Urinary bladder (tissue), 4 donors: ENCODE measurements around the gene PLA1A. TPM values are rescaled to one million over a fixed set of nuclear protein-coding genes. Genes with fewer than 3 reads are reported as not detected.
A peak's percentile ranks its signal among the peaks of the same experiment; 100 is the strongest.
"Not testable (repeated sequence)": the region's sequence is repeated elsewhere in the genome, so short reads cannot be mapped to it uniquely, and the experiment has no call there.

Experiments used
- DNase-seq: peaks from one replicate; pipeline ENCODE4 v3.0.0-alpha.2; 2015; ENCODE audit errors: extremely low spot score
- H3K27ac ChIP-seq: one replicate; pipeline ENCODE4 v1.5.1; 2013; ENCODE audit warnings: low read depth, mild to moderate bottlenecking, moderate library complexity
- H3K36me3 ChIP-seq: one replicate; pipeline ENCODE4 v1.6.1; 2013; ENCODE audit warnings: mild to moderate bottlenecking, moderate library complexity; ENCODE audit not compliant: insufficient read depth
- H3K4me1 ChIP-seq: one replicate; pipeline ENCODE4 v1.6.1; 2013; ENCODE audit warnings: mild to moderate bottlenecking, moderate library complexity; ENCODE audit not compliant: insufficient read depth
- H3K4me3 ChIP-seq: one replicate; pipeline ENCODE4 v1.5.1; 2013; ENCODE audit warnings: low read depth, low read length
- WGBS: extraction: QIAGEN DNeasy Blood & Tissue Kit; methylation state at CpG from one replicate; pipeline ENCODE4 v1.1.7; 2013; 5-methylcytosine and 5-hydroxymethylcytosine counted together
- polyA plus RNA-seq: library from polyadenylated mRNA; stranded (reverse); fragments of 200-250 nt; gene quantifications from one replicate; pipeline ENCODE4 v1.2.3, GENCODE V29; 2013
- total RNA-seq: library from RNA; depleted of rRNA; stranded (reverse); fragments of >200 nt; gene quantifications from one replicate; pipeline ENCODE4 v1.2.3, GENCODE V29; 2014
- donor health status: healthy with polysubstance abuse.
- donor health status: healthy.

Gene PLA1A
- total and polyA plus RNA-seq, 2 donors = 0.42 to 1.2 TPM

GRCh38 chr3:119677641-119677934 lies 79.9 kb downstream of the PLA1A start:
- WGBS = 9% methylated on average over 6 of the region's 6 CpGs
- Histone ChIP-seq H3K36me3 (peaks cover 3% of the 10 kb centered on the region), H3K27ac (peak overlapping the region; percentile 74), H3K4me1 (no peaks in the 10 kb centered on the region), H3K4me3 (peak overlapping the region; percentile 89)
- no peak for DNase-seq

- not testable (repeated sequence) for H3K36me3 ChIP-seq, H3K27ac ChIP-seq, DNase-seq, H3K4me1 ChIP-seq, H3K4me3 ChIP-seq
- 96% methylated on average over 10 of the region's 10 CpGs for WGBS
Measured at GRCh38 chr3:119678209-119678608, 80.5 kb downstream of the PLA1A start.

Other genes with a start within 250 kb of the PLA1A start
- gene TMEM39A, start 134.3 kb upstream of the PLA1A start, total RNA-seq = 85.2 TPM
- 14.7 TPM for gene TMEM39A, start 134.3 kb upstream of the PLA1A start, polyA plus RNA-seq
- 21.5 TPM for gene POGLUT1, start 128.9 kb upstream of the PLA1A start, total RNA-seq
- 9.5 TPM for gene POGLUT1, start 128.9 kb upstream of the PLA1A start, polyA plus RNA-seq
- gene TIMMDC1, start 99.3 kb upstream of the PLA1A start, total RNA-seq = 49.1 TPM
- 98.1 TPM for gene TIMMDC1, start 99.3 kb upstream of the PLA1A start, polyA plus RNA-seq
- 0.26 TPM for gene CD80, start 38.3 kb upstream of the PLA1A start, total RNA-seq
- 0.08 TPM for gene CD80, start 38.3 kb upstream of the PLA1A start, polyA plus RNA-seq
- gene ADPRH, start 18.4 kb upstream of the PLA1A start, total RNA-seq = 3.0 TPM
- gene ADPRH, start 18.4 kb upstream of the PLA1A start, polyA plus RNA-seq = 13.0 TPM
- gene POPDC2, start 62.7 kb downstream of the PLA1A start, total RNA-seq = 11.5 TPM
- 65.7 TPM for gene POPDC2, start 62.7 kb downstream of the PLA1A start, polyA plus RNA-seq
- gene COX17, start 79.5 kb downstream of the PLA1A start, total RNA-seq = 20.6 TPM
- 86.6 TPM for gene COX17, start 79.5 kb downstream of the PLA1A start, polyA plus RNA-seq
- 2.6 TPM for gene CFAP91, start 105.1 kb downstream of the PLA1A start, total RNA-seq
- gene CFAP91, start 105.1 kb downstream of the PLA1A start, polyA plus RNA-seq = 1.4 TPM
- gene NR1I2, start 184.2 kb downstream of the PLA1A start, total RNA-seq = 0.11 TPM
- 0.11 TPM for gene NR1I2, start 184.2 kb downstream of the PLA1A start, polyA plus RNA-seq